HL-60/S4 (cell line): ENCODE data around the gene PGLYRP2.

Experiments used
- in situ Hi-C: fragments of 300-500 bp; cut with MboI; formaldehyde crosslinking; loops from 2 replicates; pipeline ENCODE4 v1.14.3; 2022; ENCODE audit warnings: low sequenced_read_pairs

Gene PGLYRP2

GRCh38 chr19:15456871-15457700, 22.2 kb downstream of the PGLYRP2 start:
- in situ Hi-C loops, result no loop called here

GRCh38 chr19:15456441-15456840, 22.9 kb downstream of the PGLYRP2 start:
- in situ Hi-C loops, result no loop called here

- in situ Hi-C loops, result no loop called here
Observed at GRCh38 chr19:15455996-15456395, 23.3 kb downstream of the PGLYRP2 start.

- in situ Hi-C loops, result no loop called here
Observed at GRCh38 chr19:15453906-15454860, 25.1 kb downstream of the PGLYRP2 start.

GRCh38 chr19:15453091-15453578, 26.2 kb downstream of the PGLYRP2 start:
- in situ Hi-C loops, result no loop called here

- in situ Hi-C loops, result no loop called here
Observed at GRCh38 chr19:15452111-15453047, 26.9 kb downstream of the PGLYRP2 start.

- in situ Hi-C loops, result no loop called here
Observed at GRCh38 chr19:15450528-15450890, 28.8 kb downstream of the PGLYRP2 start.

GRCh38 chr19:15449620-15450527, 29.4 kb downstream of the PGLYRP2 start, which contains the start of gene WIZ:
Gene WIZ (minus strand): TSS chr19:15449956. CDS start chr19:15448307, 1,649 bp downstream.
- in situ Hi-C loops, result no loop called here

- in situ Hi-C loops, result no loop called here
Observed at GRCh38 chr19:15448778-15449619, 30.3 kb downstream of the PGLYRP2 start.

- in situ Hi-C loops, result no loop called here
Observed at GRCh38 chr19:15448044-15448777, 31.1 kb downstream of the PGLYRP2 start.

GRCh38 chr19:15447057-15447456, 32.2 kb downstream of the PGLYRP2 start:
- in situ Hi-C loops, result no loop called here

GRCh38 chr19:15445807-15446376, 33.4 kb downstream of the PGLYRP2 start:
- in situ Hi-C loops, result no loop called here

GRCh38 chr19:15445227-15445605, 34.1 kb downstream of the PGLYRP2 start:
- in situ Hi-C loops, result no loop called here

- in situ Hi-C loops, result no loop called here
Observed at GRCh38 chr19:15444505-15445226, 34.6 kb downstream of the PGLYRP2 start.

- in situ Hi-C loops, result no loop called here
Observed at GRCh38 chr19:15443838-15444237, 35.5 kb downstream of the PGLYRP2 start.

GRCh38 chr19:15443325-15443724, 36.0 kb downstream of the PGLYRP2 start:
- in situ Hi-C loops, result no loop called here
